HepG2 (cell line): Measurements from ENCODE around the gene CDC34. TPM values are rescaled to one million over a fixed set of nuclear protein-coding genes. Genes with fewer than 3 reads are reported as not detected.

Source experiments
- EHMT2 ChIP-seq: fragments of 200-600 bp; sonication (generic); IDR thresholded peaks from 2 replicates; pipeline ENCODE4 v1.7.0; 2017; ENCODE audit warnings: antibody characterized with exemption, low read depth, low read length, borderline replicate concordance
- HIVEP1 ChIP-seq: sonication (generic); formaldehyde crosslinking; IDR thresholded peaks from 2 replicates; pipeline ENCODE4 v1.4.0; 2020; ENCODE audit warnings: mild to moderate bottlenecking, missing genetic modification reagents
- MAF1 ChIP-seq: sonication (generic); formaldehyde crosslinking; IDR thresholded peaks from 2 replicates; pipeline ENCODE4 v1.5.0; 2020; ENCODE audit warnings: missing genetic modification reagents, borderline replicate concordance
- POGZ ChIP-seq: sonication (generic); formaldehyde crosslinking; IDR thresholded peaks from 2 replicates; pipeline ENCODE4 v1.4.0; 2020; ENCODE audit warnings: mild to moderate bottlenecking, missing genetic modification reagents
- POLR2AphosphoS5 ChIP-seq: IDR thresholded peaks from 2 replicates; pipeline ENCODE4 v1.6.1; 2012; ENCODE audit warnings: low read depth, low read length
- SPEN ChIP-seq: sonication (generic); formaldehyde crosslinking; IDR thresholded peaks from 2 replicates; pipeline ENCODE4 v1.5.1; 2020; ENCODE audit warnings: low read depth, mild to moderate bottlenecking, missing genetic modification reagents
- SSRP1 ChIP-seq: IDR thresholded peaks from 2 replicates; pipeline ENCODE4 v1.6.1; 2016; ENCODE audit warnings: control low read depth
- XRCC5 ChIP-seq: fragments of 200-400 bp; formaldehyde crosslinking; optimal IDR thresholded peaks from 2 replicates; pipeline ENCODE3; 2017; ENCODE audit warnings: mild to moderate bottlenecking, low read length
- ZKSCAN5 ChIP-seq: sonication (generic); formaldehyde crosslinking; IDR thresholded peaks from 2 replicates; pipeline ENCODE4 v1.5.1; 2020; ENCODE audit warnings: mild to moderate bottlenecking, missing genetic modification reagents
- ZMYM3 ChIP-seq: sonication (generic); formaldehyde crosslinking; IDR thresholded peaks from 2 replicates; pipeline ENCODE4 v1.5.1; 2020; ENCODE audit warnings: mild to moderate bottlenecking, missing genetic modification reagents
- ZNF788 ChIP-seq: sonication (generic); formaldehyde crosslinking; IDR thresholded peaks from 2 replicates; pipeline ENCODE4 v1.5.0; 2020; ENCODE audit warnings: mild to moderate bottlenecking, missing genetic modification reagents, borderline replicate concordance
- polyA plus RNA-seq, 8 experiments: library from polyadenylated mRNA; depleted of rRNA in 3 of 8; stranded (reverse) in 7 of 8; unstranded in 1 of 8; fragments of >200 nt; fragmentation: Illumina TruSeq in 4 of 8; extraction: Trizol in 4 of 8; gene quantifications; 2 replicates each; pipeline versions ENCODE4 v1.2.1 to v1.2.3, GENCODE V29; 2011 to 2016; ENCODE audit warnings: low read depth in 4 of 8, missing spikeins in 1 of 8, mixed read lengths in 1 of 8; ENCODE audit not compliant: insufficient read depth in 1 of 8
- total RNA-seq, 5 experiments: library from RNA; depleted of rRNA; stranded (reverse); fragments of >200 nt; fragmentation: Illumina TruSeq; extraction: Trizol; gene quantifications; 2 replicates each; pipeline ENCODE4 v1.2.3, GENCODE V29; 2016; ENCODE audit warnings: low read depth in 1 of 5
- TF ChIP-seq, protein P1 (sequence below): sonication (generic); formaldehyde crosslinking; IDR thresholded peaks from 2 replicates; pipeline ENCODE4 v1.4.0; 2020; ENCODE audit warnings: mild to moderate bottlenecking, low read depth, missing genetic modification reagents
- TF ChIP-seq, protein P2 (sequence below): sonication (generic); formaldehyde crosslinking; IDR thresholded peaks from 2 replicates; pipeline ENCODE4 v1.4.0; 2020; ENCODE audit warnings: missing genetic modification reagents
- TF ChIP-seq, protein P3 (sequence below): sonication (generic); formaldehyde crosslinking; IDR thresholded peaks from 2 replicates; pipeline ENCODE4 v1.4.0; 2020; ENCODE audit warnings: missing genetic modification reagents
- TF ChIP-seq, protein P4 (sequence below): IDR thresholded peaks from 2 replicates; pipeline ENCODE4 v1.6.1; 2012; ENCODE audit warnings: inconsistent platforms
- TF ChIP-seq, protein P5 (sequence below): sonication (generic); formaldehyde crosslinking; IDR thresholded peaks from 2 replicates; pipeline ENCODE4 v1.8.1; 2023; ENCODE audit warnings: mild to moderate bottlenecking, moderate library complexity, missing genetic modification reagents
- TF ChIP-seq, protein P6 (sequence below): sonication (generic); formaldehyde crosslinking; IDR thresholded peaks from 2 replicates; pipeline ENCODE4 v1.4.0; 2020; ENCODE audit warnings: missing genetic modification reagents
- TF ChIP-seq, protein P7 (sequence below): IDR thresholded peaks from 2 replicates; pipeline ENCODE4 v1.6.1; 2016; ENCODE audit warnings: mild to moderate bottlenecking
- TF ChIP-seq, protein P8 (sequence below): sonication (generic); formaldehyde crosslinking; IDR thresholded peaks from 2 replicates; pipeline ENCODE4 v1.4.0; 2020; ENCODE audit warnings: mild to moderate bottlenecking, missing genetic modification reagents
- TF ChIP-seq, protein P9 (sequence below): sonication (generic); formaldehyde crosslinking; IDR thresholded peaks from 2 replicates; pipeline ENCODE4 v1.4.0; 2020; ENCODE audit warnings: missing genetic modification reagents

The CDC34 gene
- total and polyA plus RNA-seq, 2 of the 13 experiments (the other 11 are each of a cell fraction or from before 2014, with no cell fraction given), result 138 to 150 TPM

DNA sequence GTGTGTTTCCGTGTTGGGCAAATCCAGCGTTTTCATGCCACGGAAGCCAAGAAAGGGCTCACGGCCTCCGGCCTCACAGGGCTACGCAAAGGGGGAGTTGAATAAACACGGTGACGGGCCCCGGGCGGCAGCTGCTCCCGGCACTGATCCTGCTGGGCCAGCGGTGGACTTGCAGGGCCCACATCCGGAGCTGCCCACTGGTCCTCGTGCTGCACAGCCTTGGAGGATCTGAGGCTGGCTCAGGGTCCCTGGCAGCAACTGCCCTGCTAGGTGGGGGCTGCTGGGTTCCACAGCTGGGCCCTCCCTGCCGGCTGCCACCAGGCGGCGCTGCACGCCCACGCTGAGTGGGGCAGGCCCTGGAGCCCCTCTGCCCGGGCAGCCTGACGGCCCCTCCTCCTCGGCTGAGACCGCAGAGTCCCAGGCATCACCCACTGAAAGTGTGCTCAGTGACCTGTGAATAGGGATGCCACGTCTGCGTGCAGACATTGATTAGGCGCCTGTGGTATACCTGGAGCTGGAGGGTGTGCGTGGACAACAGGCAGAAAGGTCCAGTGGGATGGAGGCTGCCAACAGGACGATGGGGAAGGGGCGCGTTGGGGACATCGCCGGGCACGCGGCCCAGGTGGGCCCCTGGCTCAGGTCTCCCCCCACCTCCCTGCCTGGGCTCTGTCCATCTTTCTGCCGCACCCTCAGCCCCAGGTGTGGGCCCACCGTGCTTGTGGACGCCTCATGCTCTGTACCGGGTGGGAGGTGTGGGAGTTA lies 52.9 kb downstream of the CDC34 start (continued):
- TF ChIP-seq POGZ (CRISPR knock-in tag) (peak; percentile 53), MAF1 (CRISPR knock-in tag) (peak; percentile 61; the same call in 1 of the 2 replicates), ZKSCAN5 (CRISPR knock-in tag) (no peak), XRCC5 (peak; percentile 58), ZNF788 (peak; percentile 36; the same call in 1 of the 2 replicates), SSRP1 (CRISPR knock-in tag) (peak; percentile 71; the same call in 1 of the 2 replicates), POLR2AphosphoS5 (peak; percentile 39), EHMT2 (no peak), HIVEP1 (CRISPR knock-in tag) (peak; percentile 41; the same call in 1 of the 2 replicates), SPEN (CRISPR knock-in tag) (peak; percentile 40; the same call in 1 of the 2 replicates), ZMYM3 (CRISPR knock-in tag) (peak; percentile 23; the same call in 1 of the 2 replicates)
- TF ChIP-seq, protein P1, sequence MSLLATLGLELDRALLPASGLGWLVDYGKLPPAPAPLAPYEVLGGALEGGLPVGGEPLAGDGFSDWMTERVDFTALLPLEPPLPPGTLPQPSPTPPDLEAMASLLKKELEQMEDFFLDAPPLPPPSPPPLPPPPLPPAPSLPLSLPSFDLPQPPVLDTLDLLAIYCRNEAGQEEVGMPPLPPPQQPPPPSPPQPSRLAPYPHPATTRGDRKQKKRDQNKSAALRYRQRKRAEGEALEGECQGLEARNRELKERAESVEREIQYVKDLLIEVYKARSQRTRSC (CRISPR knock-in tag), result no peak
- TF ChIP-seq, protein P2, sequence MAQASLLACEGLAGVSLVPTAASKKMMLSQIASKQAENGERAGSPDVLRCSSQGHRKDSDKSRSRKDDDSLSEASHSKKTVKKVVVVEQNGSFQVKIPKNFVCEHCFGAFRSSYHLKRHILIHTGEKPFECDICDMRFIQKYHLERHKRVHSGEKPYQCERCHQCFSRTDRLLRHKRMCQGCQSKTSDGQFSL, result peak; percentile 50; the same call in 1 of the 2 replicates
- TF ChIP-seq, protein P3, sequence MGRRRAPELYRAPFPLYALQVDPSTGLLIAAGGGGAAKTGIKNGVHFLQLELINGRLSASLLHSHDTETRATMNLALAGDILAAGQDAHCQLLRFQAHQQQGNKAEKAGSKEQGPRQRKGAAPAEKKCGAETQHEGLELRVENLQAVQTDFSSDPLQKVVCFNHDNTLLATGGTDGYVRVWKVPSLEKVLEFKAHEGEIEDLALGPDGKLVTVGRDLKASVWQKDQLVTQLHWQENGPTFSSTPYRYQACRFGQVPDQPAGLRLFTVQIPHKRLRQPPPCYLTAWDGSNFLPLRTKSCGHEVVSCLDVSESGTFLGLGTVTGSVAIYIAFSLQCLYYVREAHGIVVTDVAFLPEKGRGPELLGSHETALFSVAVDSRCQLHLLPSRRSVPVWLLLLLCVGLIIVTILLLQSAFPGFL (CRISPR knock-in tag), result 0 out of 2 replicates have a peak, but pooled peaks have one; percentile 58
- TF ChIP-seq, protein P4, sequence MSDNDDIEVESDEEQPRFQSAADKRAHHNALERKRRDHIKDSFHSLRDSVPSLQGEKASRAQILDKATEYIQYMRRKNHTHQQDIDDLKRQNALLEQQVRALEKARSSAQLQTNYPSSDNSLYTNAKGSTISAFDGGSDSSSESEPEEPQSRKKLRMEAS, result 0 out of 2 replicates have a peak, but pooled peaks have one; percentile 30
- TF ChIP-seq, protein P5, sequence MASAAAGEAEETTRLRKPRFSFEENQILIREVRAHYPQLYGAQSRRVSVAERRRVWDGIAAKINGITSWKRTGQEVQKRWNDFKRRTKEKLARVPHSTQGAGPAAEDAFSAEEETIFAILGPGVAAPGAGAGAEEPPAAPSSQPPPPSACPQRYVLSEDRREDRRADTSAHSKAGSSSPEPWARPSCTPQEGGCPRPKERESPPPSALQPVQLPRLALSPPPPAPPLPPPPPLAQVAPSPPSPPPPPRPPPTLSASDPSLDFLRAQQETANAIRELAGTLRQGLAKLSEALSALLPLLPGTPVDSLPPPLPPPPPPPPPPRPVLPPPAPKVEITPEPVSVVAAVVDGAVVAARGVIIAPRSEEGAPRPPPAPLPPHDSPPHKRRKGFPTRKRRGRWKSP (CRISPR knock-in tag), result peak; percentile 51; the same call in 1 of the 2 replicates
- TF ChIP-seq, protein P6, sequence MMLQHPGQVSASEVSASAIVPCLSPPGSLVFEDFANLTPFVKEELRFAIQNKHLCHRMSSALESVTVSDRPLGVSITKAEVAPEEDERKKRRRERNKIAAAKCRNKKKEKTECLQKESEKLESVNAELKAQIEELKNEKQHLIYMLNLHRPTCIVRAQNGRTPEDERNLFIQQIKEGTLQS, result 0 out of 2 replicates have a peak, but pooled peaks have one; percentile 24
- TF ChIP-seq, protein P7, sequence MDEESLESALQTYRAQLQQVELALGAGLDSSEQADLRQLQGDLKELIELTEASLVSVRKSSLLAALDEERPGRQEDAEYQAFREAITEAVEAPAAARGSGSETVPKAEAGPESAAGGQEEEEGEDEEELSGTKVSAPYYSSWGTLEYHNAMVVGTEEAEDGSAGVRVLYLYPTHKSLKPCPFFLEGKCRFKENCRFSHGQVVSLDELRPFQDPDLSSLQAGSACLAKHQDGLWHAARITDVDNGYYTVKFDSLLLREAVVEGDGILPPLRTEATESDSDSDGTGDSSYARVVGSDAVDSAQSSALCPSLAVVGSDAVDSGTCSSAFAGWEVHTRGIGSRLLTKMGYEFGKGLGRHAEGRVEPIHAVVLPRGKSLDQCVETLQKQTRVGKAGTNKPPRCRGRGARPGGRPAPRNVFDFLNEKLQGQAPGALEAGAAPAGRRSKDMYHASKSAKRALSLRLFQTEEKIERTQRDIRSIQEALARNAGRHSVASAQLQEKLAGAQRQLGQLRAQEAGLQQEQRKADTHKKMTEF (CRISPR knock-in tag), result peak; percentile 63
- TF ChIP-seq, protein P8, sequence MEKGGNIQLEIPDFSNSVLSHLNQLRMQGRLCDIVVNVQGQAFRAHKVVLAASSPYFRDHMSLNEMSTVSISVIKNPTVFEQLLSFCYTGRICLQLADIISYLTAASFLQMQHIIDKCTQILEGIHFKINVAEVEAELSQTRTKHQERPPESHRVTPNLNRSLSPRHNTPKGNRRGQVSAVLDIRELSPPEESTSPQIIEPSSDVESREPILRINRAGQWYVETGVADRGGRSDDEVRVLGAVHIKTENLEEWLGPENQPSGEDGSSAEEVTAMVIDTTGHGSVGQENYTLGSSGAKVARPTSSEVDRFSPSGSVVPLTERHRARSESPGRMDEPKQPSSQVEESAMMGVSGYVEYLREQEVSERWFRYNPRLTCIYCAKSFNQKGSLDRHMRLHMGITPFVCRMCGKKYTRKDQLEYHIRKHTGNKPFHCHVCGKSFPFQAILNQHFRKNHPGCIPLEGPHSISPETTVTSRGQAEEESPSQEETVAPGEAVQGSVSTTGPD, result no peak
- TF ChIP-seq, protein P9, sequence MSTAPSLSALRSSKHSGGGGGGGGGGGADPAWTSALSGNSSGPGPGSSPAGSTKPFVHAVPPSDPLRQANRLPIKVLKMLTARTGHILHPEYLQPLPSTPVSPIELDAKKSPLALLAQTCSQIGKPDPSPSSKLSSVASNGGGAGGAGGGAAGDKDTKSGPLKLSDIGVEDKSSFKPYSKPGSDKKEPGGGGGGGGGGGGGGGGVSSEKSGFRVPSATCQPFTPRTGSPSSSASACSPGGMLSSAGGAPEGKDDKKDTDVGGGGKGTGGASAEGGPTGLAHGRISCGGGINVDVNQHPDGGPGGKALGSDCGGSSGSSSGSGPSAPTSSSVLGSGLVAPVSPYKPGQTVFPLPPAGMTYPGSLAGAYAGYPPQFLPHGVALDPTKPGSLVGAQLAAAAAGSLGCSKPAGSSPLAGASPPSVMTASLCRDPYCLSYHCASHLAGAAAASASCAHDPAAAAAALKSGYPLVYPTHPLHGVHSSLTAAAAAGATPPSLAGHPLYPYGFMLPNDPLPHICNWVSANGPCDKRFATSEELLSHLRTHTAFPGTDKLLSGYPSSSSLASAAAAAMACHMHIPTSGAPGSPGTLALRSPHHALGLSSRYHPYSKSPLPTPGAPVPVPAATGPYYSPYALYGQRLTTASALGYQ (CRISPR knock-in tag), result peak; percentile 42; the same call in 1 of the 2 replicates
